C4-2B (cell line): Measurements from ENCODE around the gene BMERB1.

Experiments
- CTCF ChIP-seq: fragments of 450-650 bp; conservative IDR thresholded peaks from 2 replicates; pipeline ENCODE4 v1.5.1; 2017; ENCODE audit warnings: mild to moderate bottlenecking
- ZFX ChIP-seq: fragments of 450-650 bp; IDR thresholded peaks from 2 replicates; pipeline ENCODE4 v1.6.1; 2017

- TF ChIP-seq CTCF (no peak), ZFX (no peak)
Measured at GRCh38 chr16:15425861-15426260, 8.5 kb upstream of the BMERB1 start.
